Mucosa of rectum (tissue), 2 donors: ENCODE results near the gene MACROH2A1.

ENCODE experiments used
- H3K27ac ChIP-seq, 2 donors: one replicate each; pipeline ENCODE4 v1.7.0; 2013; ENCODE audit warnings: inconsistent platforms in 2 of 2, low read depth in 2 of 2, low read length in 2 of 2
- H3K27me3 ChIP-seq, 2 donors: one replicate each; pipeline ENCODE4 v1.7.0; 2013; ENCODE audit warnings: low read length in 2 of 2; ENCODE audit not compliant: control insufficient read depth in 2 of 2, insufficient read depth in 2 of 2
- H3K36me3 ChIP-seq, 2 donors: one replicate each; pipeline ENCODE4 v1.7.0; 2013; ENCODE audit warnings: low read length in 2 of 2; ENCODE audit not compliant: control insufficient read depth in 2 of 2, insufficient read depth in 2 of 2
- H3K4me1 ChIP-seq, 2 donors: one replicate each; pipeline ENCODE4 v1.7.0; 2013; ENCODE audit warnings: low read length in 2 of 2, mild to moderate bottlenecking in 1 of 2; ENCODE audit not compliant: control insufficient read depth in 2 of 2, insufficient read depth in 2 of 2
- H3K4me3 ChIP-seq, 2 donors: one replicate each; pipeline ENCODE4 v1.7.0; 2013; ENCODE audit warnings: low read length in 2 of 2
- H3K9ac ChIP-seq, 2 donors: one replicate each; pipeline ENCODE4 v1.7.0; 2013; ENCODE audit warnings: low read length in 2 of 2, low read depth in 1 of 2, mild to moderate bottlenecking in 1 of 2
- H3K9me3 ChIP-seq, 2 donors: one replicate each; pipeline ENCODE4 v1.7.0; 2013; ENCODE audit warnings: low read length in 2 of 2; ENCODE audit not compliant: control insufficient read depth in 2 of 2
- donor health status: healthy.
- donor health status: Normal muscosa, but diverticular disease.

The MACROH2A1 gene

DNA sequence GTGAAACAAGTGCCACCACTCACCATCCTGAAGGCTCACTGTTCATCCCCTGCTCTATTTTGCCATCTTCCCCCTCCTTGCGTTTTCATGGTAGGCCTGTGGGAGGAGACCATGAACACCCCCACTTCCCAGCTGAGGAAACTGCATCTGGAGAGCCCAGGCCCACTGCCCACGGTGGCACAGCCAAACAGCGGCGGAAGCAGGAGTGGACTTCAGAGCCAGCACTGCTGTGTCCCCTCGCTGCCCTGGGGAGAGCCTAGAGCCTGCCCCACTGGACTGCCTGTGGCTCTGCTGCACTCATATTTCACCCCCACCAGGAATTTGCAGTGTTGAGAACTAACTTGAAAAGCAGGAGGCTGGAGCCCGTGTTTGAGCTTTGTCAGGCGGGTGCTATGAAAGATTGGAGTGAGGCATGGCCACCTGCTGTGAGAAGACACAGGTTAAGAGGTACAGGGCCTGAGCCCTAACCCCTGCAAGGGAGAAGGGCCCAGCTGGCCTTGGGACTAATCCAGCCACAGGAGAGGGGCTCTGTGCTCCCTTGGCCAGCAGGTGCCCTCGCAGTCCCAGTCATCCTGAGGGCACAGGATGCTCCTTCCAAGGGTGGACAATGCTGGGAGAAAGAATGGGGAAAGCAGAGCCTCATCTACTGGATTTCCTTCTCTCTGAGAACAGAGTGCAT lies 79.0 kb downstream of the MACROH2A1 start:
- Histone ChIP-seq H3K9ac (no peak overlapping the region), H3K4me3 (no peak overlapping the region), H3K27me3 (peaks cover 0 to 31% of the 10 kb centered on the region in 2 donors), H3K9me3 (no peaks in the 10 kb centered on the region), H3K4me1 (peaks cover 8 to 18% of the 10 kb centered on the region in 2 donors), H3K36me3 (no peaks in the 10 kb centered on the region), H3K27ac (no peak overlapping the region)

DNA sequence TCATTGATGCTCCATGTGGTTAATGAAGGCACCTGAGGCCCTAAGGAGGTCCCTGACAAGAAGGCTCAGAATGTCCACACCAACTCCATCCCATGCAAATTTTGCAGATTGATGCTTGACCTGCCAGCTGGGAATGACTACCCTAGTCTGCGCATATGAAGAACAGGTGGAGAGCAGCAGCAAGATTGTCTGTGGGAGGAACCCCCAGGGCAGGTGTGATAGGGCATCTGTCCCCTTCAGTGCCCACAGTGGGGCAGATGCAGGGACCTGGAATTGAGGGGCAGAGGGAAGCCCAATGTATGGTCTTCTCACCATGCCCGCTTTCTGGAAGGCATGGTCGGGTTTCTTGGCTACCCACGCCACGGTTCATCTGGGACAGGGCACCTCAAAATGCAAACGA lies 79.6 kb downstream of the MACROH2A1 start:
- Histone ChIP-seq H3K27ac (no peak overlapping the region), H3K27me3 (peaks cover 0 to 31% of the 10 kb centered on the region in 2 donors), H3K36me3 (no peaks in the 10 kb centered on the region), H3K4me3 (no peak overlapping the region), H3K9ac (no peak overlapping the region), H3K9me3 (no peaks in the 10 kb centered on the region), H3K4me1 (peaks cover 8 to 13% of the 10 kb centered on the region in 2 donors)

DNA sequence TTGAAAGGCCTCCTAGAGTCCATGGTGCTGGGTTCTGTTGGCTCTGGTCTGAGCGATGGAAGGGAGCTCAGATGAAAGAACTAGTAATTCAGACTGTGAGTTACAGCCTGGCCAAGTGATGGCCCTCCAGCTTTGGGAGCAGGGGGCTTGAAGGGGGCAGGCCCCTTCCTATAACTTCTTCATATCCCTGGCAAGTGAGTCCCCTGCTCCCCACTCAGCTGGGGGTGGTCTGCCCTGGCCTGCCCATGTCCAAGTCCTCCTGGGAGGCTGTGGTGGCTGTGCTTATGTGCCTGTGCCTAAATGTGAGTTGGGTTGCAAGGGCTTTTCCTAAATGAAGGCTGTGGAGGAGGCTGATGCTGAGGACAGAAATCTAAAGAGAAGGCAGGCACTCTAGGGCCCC lies 80.1 kb downstream of the MACROH2A1 start:
- peaks cover 0 to 31% of the 10 kb centered on the region in 2 donors for H3K27me3 ChIP-seq
- no peaks in the 10 kb centered on the region for H3K9me3 ChIP-seq
- H3K36me3 ChIP-seq, result no peaks in the 10 kb centered on the region
- H3K4me1 ChIP-seq, result peaks cover 4 to 7% of the 10 kb centered on the region in 2 donors
- no peak overlapping the region for H3K9ac ChIP-seq
- H3K27ac ChIP-seq, result no peak overlapping the region
- no peak overlapping the region for H3K4me3 ChIP-seq

DNA sequence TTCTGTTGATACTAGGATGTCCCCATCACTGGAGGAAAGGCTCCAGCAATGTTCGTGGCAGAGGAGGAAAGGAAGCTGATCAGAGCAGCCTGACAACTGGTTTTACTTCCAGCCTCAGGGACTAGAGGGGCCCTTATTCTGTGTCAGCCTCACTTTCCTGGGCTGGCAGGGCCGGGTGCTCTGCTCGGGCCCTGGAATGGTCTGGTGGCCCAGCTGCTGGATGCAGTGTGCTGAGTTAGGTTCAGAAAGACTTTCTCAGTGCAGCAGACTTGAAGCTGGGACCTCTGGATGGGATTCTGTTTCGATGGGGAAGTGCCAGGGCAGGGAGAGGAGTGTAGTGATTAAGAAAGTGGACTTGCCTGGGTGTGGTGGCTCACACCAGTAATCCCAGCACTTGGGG lies 81.0 kb downstream of the MACROH2A1 start:
- no peaks in the 10 kb centered on the region for H3K4me1 ChIP-seq
- H3K27me3 ChIP-seq, result peaks cover 0 to 27% of the 10 kb centered on the region in 2 donors
- H3K9me3 ChIP-seq, result no peaks in the 10 kb centered on the region
- no peak overlapping the region for H3K4me3 ChIP-seq
- H3K9ac ChIP-seq, result no peak overlapping the region
- H3K36me3 ChIP-seq, result no peaks in the 10 kb centered on the region
- H3K27ac ChIP-seq, result no peak overlapping the region

GRCh38 chr5:135317286-135317685 lies 81.7 kb downstream of the MACROH2A1 start:
- Histone ChIP-seq H3K4me3 (no peak overlapping the region), H3K36me3 (no peaks in the 10 kb centered on the region), H3K27ac (no peak overlapping the region), H3K9me3 (no peaks in the 10 kb centered on the region), H3K27me3 (peaks cover 0 to 19% of the 10 kb centered on the region in 2 donors), H3K4me1 (no peaks in the 10 kb centered on the region), H3K9ac (no peak overlapping the region)

DNA sequence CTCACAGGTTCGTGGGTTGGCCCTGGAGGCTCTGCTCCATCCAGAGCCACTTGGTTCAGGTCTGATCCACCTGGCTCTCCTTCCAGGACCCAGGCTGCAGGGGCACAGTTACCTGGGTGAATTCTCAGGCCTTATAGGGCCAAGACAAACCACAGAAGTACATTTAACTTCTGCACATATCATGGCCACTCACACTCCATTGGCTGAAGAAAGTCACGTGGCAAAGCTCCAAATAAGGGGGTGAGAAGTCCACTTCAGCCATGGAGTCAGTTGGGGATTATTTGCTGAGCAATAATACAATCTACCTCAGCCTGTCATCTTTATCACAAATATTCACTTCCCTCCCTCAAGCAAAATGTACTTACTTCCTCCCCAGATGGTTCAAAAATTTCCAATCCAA lies 83.6 kb downstream of the MACROH2A1 start:
- H3K4me3 ChIP-seq, result no peak overlapping the region
- peaks cover 0 to 10% of the 10 kb centered on the region in 2 donors for H3K27me3 ChIP-seq
- H3K9me3 ChIP-seq, result no peaks in the 10 kb centered on the region
- no peak overlapping the region for H3K27ac ChIP-seq
- H3K36me3 ChIP-seq, result no peaks in the 10 kb centered on the region
- no peaks in the 10 kb centered on the region for H3K4me1 ChIP-seq
- H3K9ac ChIP-seq, result no peak overlapping the region

DNA sequence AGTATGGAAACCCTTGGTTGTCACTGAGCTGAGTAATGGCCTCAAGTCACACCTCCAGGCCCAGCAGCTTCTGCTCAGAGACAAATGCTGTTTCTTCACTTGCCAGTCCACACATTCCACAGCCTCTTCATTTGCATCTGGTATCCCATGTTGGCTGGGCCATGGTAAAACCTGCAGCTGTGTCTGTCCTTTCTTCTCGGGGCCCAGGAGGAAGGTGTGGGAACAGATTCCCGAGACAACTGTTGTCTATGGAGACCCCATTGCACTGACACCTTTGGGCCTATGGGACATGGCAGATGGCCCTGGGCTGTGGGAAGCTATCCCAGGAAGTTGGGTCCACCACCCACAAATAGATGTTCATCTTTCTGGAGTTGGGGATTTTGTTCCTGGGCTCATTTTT lies 85.1 kb downstream of the MACROH2A1 start:
- no peaks in the 10 kb centered on the region for H3K9me3 ChIP-seq
- H3K27ac ChIP-seq, result no peak overlapping the region
- no peak overlapping the region for H3K4me3 ChIP-seq
- no peaks in the 10 kb centered on the region for H3K36me3 ChIP-seq
- no peaks in the 10 kb centered on the region for H3K4me1 ChIP-seq
- peaks cover 0 to 10% of the 10 kb centered on the region in 2 donors for H3K27me3 ChIP-seq
- no peak overlapping the region for H3K9ac ChIP-seq

- no peaks in the 10 kb centered on the region for H3K9me3 ChIP-seq
- H3K9ac ChIP-seq, result no peak overlapping the region
- no peak overlapping the region for H3K4me3 ChIP-seq
- H3K36me3 ChIP-seq, result no peaks in the 10 kb centered on the region
- H3K4me1 ChIP-seq, result no peaks in the 10 kb centered on the region
- peaks cover 0 to 10% of the 10 kb centered on the region in 2 donors for H3K27me3 ChIP-seq
- no peak overlapping the region for H3K27ac ChIP-seq
These were observed 85.6 kb downstream of the MACROH2A1 start for GRCh38 chr5:135313405-135313804.

DNA sequence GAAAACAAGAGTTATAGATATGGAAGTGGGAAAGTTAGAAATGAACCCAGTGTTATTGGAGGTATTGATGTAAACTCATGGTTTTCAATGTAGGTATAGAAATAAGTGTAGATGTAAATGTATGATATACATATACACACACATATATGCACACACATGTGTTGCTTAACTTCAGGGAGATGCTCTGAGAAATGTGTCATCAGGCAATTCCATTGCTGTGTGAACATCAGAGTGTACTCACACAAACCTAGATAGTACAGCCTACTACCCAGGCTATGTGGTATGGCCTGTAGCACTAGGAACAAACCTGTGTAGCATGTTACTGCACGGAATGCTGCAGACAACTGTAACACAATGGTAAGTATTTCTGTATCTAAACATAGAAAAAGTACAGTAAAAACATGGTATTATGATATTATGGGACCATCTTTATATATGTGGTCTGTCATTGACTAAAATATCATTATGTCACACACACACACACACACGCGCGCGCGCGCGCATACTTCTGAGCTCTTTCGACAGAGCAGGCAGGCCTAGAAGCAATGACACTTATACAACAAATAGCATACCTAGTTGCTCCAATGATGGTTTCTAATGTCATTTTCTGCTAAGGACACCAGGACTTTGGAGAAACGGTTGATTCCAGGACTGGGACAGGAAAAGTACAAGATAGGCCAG lies 86.6 kb downstream of the MACROH2A1 start:
- H3K36me3 ChIP-seq, result no peaks in the 10 kb centered on the region
- H3K4me1 ChIP-seq, result no peaks in the 10 kb centered on the region
- H3K27me3 ChIP-seq, result peaks cover 0 to 8% of the 10 kb centered on the region in 2 donors
- no peak overlapping the region for H3K4me3 ChIP-seq
- no peaks in the 10 kb centered on the region for H3K9me3 ChIP-seq
- no peak overlapping the region for H3K27ac ChIP-seq
- no peak overlapping the region for H3K9ac ChIP-seq

DNA sequence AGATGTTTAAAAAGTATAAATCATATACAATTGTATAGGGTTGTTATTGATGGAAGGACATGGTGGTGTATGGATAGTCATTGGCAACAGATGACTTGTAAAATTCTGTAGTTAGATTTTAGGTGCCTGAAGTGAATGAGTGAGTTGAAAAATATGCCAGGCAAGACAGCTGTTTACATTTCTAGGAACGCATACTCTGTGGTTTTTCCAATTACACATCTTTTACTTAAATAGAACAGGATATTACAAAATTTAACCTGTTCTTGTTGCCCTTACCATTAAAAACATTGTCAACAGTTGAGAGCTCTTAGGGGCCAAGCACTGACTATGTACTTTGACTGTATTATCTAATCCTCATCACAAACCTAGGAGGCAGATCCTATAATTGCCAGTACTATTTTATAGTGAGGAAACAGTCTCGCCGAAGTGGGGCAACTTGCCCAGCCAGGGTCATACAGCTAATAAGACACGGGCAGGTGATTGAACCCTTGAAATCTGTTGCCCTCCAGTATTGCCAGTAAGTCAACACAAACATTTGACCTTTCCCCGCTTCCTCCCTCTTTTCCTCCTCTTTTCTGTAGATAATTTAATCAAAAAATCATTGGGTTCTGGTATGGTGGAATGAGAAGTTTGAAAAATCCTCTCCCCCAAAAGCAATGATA lies 88.6 kb downstream of the MACROH2A1 start:
- no peak overlapping the region for H3K9ac ChIP-seq
- no peaks in the 10 kb centered on the region for H3K36me3 ChIP-seq
- H3K9me3 ChIP-seq, result no peaks in the 10 kb centered on the region
- H3K27ac ChIP-seq, result no peak overlapping the region
- no peaks in the 10 kb centered on the region for H3K27me3 ChIP-seq
- no peak overlapping the region for H3K4me3 ChIP-seq
- no peaks in the 10 kb centered on the region for H3K4me1 ChIP-seq
